HG03108 (cell line): ENCODE measurements around the gene MEG3.

Experiments used
- ATAC-seq: cut with Tn5 transposase; IDR thresholded peaks from one replicate; pipeline ENCODE4 v1.9.1; 2021; ENCODE audit warnings: moderate library complexity; ENCODE audit not compliant: unreplicated experiment

MEG3 gene

GRCh38 chr14:100879194-100879593 is 53.3 kb downstream of the MEG3 start:
- no peak for ATAC-seq

GRCh38 chr14:100879782-100880181 is 53.9 kb downstream of the MEG3 start:
- no peak for ATAC-seq

GRCh38 chr14:100880271-100881101 is 54.6 kb downstream of the MEG3 start:
- no peak for ATAC-seq

GRCh38 chr14:100881211-100882025 is 55.5 kb downstream of the MEG3 start:
- ATAC-seq, result no peak

- no peak for ATAC-seq
Observed at GRCh38 chr14:100882026-100882967, 56.4 kb downstream of the MEG3 start.

GRCh38 chr14:100882991-100883788 is 57.3 kb downstream of the MEG3 start:
- ATAC-seq, result no peak

GRCh38 chr14:100883789-100884101 is 57.8 kb downstream of the MEG3 start:
- no peak for ATAC-seq

GRCh38 chr14:100884456-100884855 is 58.5 kb downstream of the MEG3 start:
- no peak for ATAC-seq

GRCh38 chr14:100885196-100885595 is 59.3 kb downstream of the MEG3 start:
- no peak for ATAC-seq

GRCh38 chr14:100885617-100886016 is 59.7 kb downstream of the MEG3 start:
- ATAC-seq, result no peak

GRCh38 chr14:100887728-100888335 is 61.9 kb downstream of the MEG3 start:
- no peak for ATAC-seq

- no peak for ATAC-seq
Observed at GRCh38 chr14:100888789-100889315, 62.9 kb downstream of the MEG3 start.

- no peak for ATAC-seq
Observed at GRCh38 chr14:100889641-100890040, 63.7 kb downstream of the MEG3 start.

- ATAC-seq, result no peak
Observed at GRCh38 chr14:100890061-100890850, 64.3 kb downstream of the MEG3 start.

- no peak for ATAC-seq
Observed at GRCh38 chr14:100891051-100891450, 65.1 kb downstream of the MEG3 start.

GRCh38 chr14:100891501-100892445 is 65.9 kb downstream of the MEG3 start:
- no peak for ATAC-seq

- no peak for ATAC-seq
Observed at GRCh38 chr14:100892496-100893227, 66.7 kb downstream of the MEG3 start.
